HG02763 (cell line): ENCODE data around the gene D2HGDH.
"Not testable (repeated sequence)": the region's sequence is repeated elsewhere in the genome, so short reads cannot be mapped to it uniquely, and the experiment has no call there.

Experiments
- ATAC-seq: cut with Tn5 transposase; IDR thresholded peaks from one replicate; pipeline ENCODE4 v1.9.1; 2021; ENCODE audit warnings: mild to moderate bottlenecking, moderate library complexity; ENCODE audit not compliant: unreplicated experiment

The D2HGDH gene

DNA sequence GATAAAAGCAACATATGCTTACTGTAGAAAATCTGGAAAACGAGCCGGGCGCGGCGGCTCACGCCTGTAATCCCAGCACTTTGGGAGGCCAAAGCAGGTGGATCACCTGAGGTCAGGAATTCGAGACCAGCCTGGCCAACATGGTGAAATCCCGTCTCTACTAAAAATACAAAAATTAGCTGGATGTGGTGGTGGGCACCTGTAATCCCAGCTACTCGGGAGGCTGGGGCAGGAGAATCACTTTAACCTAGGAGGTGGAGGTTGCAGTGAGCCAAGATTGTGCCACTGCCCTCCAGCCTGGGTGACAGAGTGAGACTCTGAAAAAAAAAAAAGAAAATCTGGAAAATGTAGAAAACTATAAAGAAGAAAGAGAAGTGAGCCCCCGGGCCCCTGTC lies 83.4 kb downstream of the D2HGDH start:
- not testable (repeated sequence) for ATAC-seq
